AG04450 (cell line): ENCODE measurements around the gene ABCC5. TPM values are rescaled to one million over a fixed set of nuclear protein-coding genes. Genes with fewer than 3 reads are reported as not detected.
"Not testable (repeated sequence)": the region's sequence is repeated elsewhere in the genome, so short reads cannot be mapped to it uniquely, and the experiment has no call there.

Experiments
- CTCF ChIA-PET: fragments of 300-600, 350-600 bp; formaldehyde crosslinking; extraction: SDS; loops from one replicate; lab custom pipeline; 2022; ENCODE audit warnings: antibody characterized with exemption, inconsistent platforms; lab: Charles Lee
- POLR2A ChIA-PET: fragments of 350-600 bp; formaldehyde crosslinking; extraction: SDS; loops from one replicate; lab custom pipeline; 2021; ENCODE audit warnings: antibody characterized with exemption, inconsistent platforms; lab: Yijun Ruan, JAX
- DNase-seq: peaks from one replicate; pipeline ENCODE4 v3.0.0-alpha.2; 2011; ENCODE audit warnings: low read depth, low spot score
- H3K27ac ChIP-seq: one replicate; pipeline ENCODE4 v1.5.1; 2012; ENCODE audit warnings: low read depth, low read length, control low read depth
- H3K27me3 ChIP-seq: one replicate; pipeline ENCODE4 v1.6.0; 2012; ENCODE audit warnings: low read length; ENCODE audit not compliant: control insufficient read depth, insufficient read depth
- H3K4me3 ChIP-seq: 2 replicates; pipeline ENCODE4 v1.5.1; 2011; ENCODE audit warnings: mild to moderate bottlenecking, low read depth, low read length, control low read depth
- H3K9me3 ChIP-seq: 2 replicates; pipeline ENCODE4 v1.5.1; 2012; ENCODE audit warnings: low read length; ENCODE audit not compliant: control insufficient read depth, insufficient read depth
- CTCF ChIP-seq: IDR thresholded peaks from 2 replicates; pipeline ENCODE4 v1.5.1; 2011; ENCODE audit warnings: low read depth, low read length, control low read depth, inconsistent platforms
- polyA plus RNA-seq: library from polyadenylated mRNA; depleted of rRNA; stranded (reverse); fragments of >200 nt; gene quantifications from 2 replicates; pipeline ENCODE4 v1.2.3, GENCODE V29; 2011

Gene ABCC5
- polyA plus RNA-seq, 1 experiment, result 30.6 TPM

- no peak for TF ChIP-seq CTCF
- no peaks in the 10 kb centered on the region; the same call in 1 of the 2 replicates for H3K9me3 ChIP-seq
- peak overlapping the region; percentile 61 for H3K27ac ChIP-seq
- H3K4me3 ChIP-seq, result peak overlapping the region; percentile 97
- CTCF ChIA-PET, result interaction anchor here (0.5 to 2.9 kb wide), 33 partner anchors 9 to 1042 kb away, joined by 3 to 26 read pairs (median 4); partner anchors contain the start of genes ABCC5, EEF1AKMT4 and MAP6D1
- no peaks in the 10 kb centered on the region for H3K27me3 ChIP-seq
- DNase-seq, result no peak
- POLR2A ChIA-PET, result interaction anchor here (0.6 to 1.5 kb wide), 5 partner anchors 40 to 395 kb away, joined by 3 to 7 read pairs (median 3); partner anchors contain the start of genes ABCC5 and MAP6D1
Measured at GRCh38 chr3:183884097-183884426, 133.6 kb downstream of the ABCC5 start.

- TF ChIP-seq CTCF, result no peak
- no peak for DNase-seq
- H3K27ac ChIP-seq, result no peak overlapping the region
- H3K9me3 ChIP-seq, result no peaks in the 10 kb centered on the region; the same call in 1 of the 2 replicates
- POLR2A ChIA-PET, result interaction anchor here (0.6 to 1.5 kb wide), 3 partner anchors 58 to 134 kb away, joined by 3 to 7 read pairs (median 3); partner anchors contain the start of genes ABCC5 and MAP6D1
- CTCF ChIA-PET, result interaction anchor here (0.5 to 2.9 kb wide), 17 partner anchors 9 to 1041 kb away, joined by 3 to 26 read pairs (median 5); partner anchors contain the start of genes EEF1AKMT4 and MAP6D1
- H3K27me3 ChIP-seq, result no peaks in the 10 kb centered on the region
- H3K4me3 ChIP-seq, result peak overlapping the region; percentile 97
Measured at GRCh38 chr3:183883291-183884096, 134.2 kb downstream of the ABCC5 start.

- no peak for TF ChIP-seq CTCF
- no peaks in the 10 kb centered on the region for H3K27me3 ChIP-seq
- H3K9me3 ChIP-seq, result no peaks in the 10 kb centered on the region; the same call in 1 of the 2 replicates
- no peak overlapping the region for H3K27ac ChIP-seq
- H3K4me3 ChIP-seq, result no peak overlapping the region
- CTCF ChIA-PET, result no interaction called here
- POLR2A ChIA-PET, result no interaction called here
- DNase-seq, result no peak
Measured at GRCh38 chr3:183880121-183880520, 137.6 kb downstream of the ABCC5 start.

- no peak for TF ChIP-seq CTCF
- Histone ChIP-seq H3K9me3 (no peaks in the 10 kb centered on the region), H3K4me3 (no peak overlapping the region), H3K27me3 (no peaks in the 10 kb centered on the region), H3K27ac (no peak overlapping the region)
- CTCF ChIA-PET, result interaction anchor here (0.6 to 1.3 kb wide), 3 partner anchors 16 to 596 kb away, joined by 3 to 5 read pairs (median 4); no protein-coding TSS in a partner anchor
- DNase-seq, result no peak
- POLR2A ChIA-PET, result no interaction called here
Measured at GRCh38 chr3:183879243-183879642, 138.4 kb downstream of the ABCC5 start.

GRCh38 chr3:183878071-183878470 is 139.6 kb downstream of the ABCC5 start:
- no peaks in the 10 kb centered on the region for H3K9me3 ChIP-seq
- H3K27me3 ChIP-seq, result no peaks in the 10 kb centered on the region
- ChIA-PET POLR2A (no interaction called here), CTCF (no interaction called here)
- no peak overlapping the region for H3K4me3 ChIP-seq
- no peak for TF ChIP-seq CTCF
- no peak overlapping the region for H3K27ac ChIP-seq
- no peak for DNase-seq

GRCh38 chr3:183877227-183877626 is 140.5 kb downstream of the ABCC5 start:
- DNase-seq, result not testable (repeated sequence)

More at GRCh38 chr3:183877227-183877626, 140.5 kb downstream of the ABCC5 start:
- H3K4me3 ChIP-seq, H3K27me3 ChIP-seq, H3K9me3 ChIP-seq, H3K27ac ChIP-seq, POLR2A ChIA-PET: not testable (repeated sequence)
- CTCF ChIA-PET, result interaction anchor here (0.7 kb wide), 1 partner anchor 9 kb away, joined by 4 read pairs; no protein-coding TSS in a partner anchor
